ENCODE data around the gene GRM8.

GRCh38 chr7:126768836-126769235, 483.9 kb downstream of the GRM8 start:
- TF ChIP-seq, protein P1, sequence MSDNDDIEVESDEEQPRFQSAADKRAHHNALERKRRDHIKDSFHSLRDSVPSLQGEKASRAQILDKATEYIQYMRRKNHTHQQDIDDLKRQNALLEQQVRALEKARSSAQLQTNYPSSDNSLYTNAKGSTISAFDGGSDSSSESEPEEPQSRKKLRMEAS (IDR thresholded peaks at IDR 0.05), result no peak
- TF ChIP-seq, protein P2, sequence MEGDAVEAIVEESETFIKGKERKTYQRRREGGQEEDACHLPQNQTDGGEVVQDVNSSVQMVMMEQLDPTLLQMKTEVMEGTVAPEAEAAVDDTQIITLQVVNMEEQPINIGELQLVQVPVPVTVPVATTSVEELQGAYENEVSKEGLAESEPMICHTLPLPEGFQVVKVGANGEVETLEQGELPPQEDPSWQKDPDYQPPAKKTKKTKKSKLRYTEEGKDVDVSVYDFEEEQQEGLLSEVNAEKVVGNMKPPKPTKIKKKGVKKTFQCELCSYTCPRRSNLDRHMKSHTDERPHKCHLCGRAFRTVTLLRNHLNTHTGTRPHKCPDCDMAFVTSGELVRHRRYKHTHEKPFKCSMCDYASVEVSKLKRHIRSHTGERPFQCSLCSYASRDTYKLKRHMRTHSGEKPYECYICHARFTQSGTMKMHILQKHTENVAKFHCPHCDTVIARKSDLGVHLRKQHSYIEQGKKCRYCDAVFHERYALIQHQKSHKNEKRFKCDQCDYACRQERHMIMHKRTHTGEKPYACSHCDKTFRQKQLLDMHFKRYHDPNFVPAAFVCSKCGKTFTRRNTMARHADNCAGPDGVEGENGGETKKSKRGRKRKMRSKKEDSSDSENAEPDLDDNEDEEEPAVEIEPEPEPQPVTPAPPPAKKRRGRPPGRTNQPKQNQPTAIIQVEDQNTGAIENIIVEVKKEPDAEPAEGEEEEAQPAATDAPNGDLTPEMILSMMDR (IDR thresholded peaks at IDR 0.05; ENCODE audit: low read depth, low read length, missing input control), result no peak
- TF ChIP-seq YY1 (IDR thresholded peaks at IDR 0.05), result no peak
